K562 (cell line): Measurements from ENCODE around the gene HRH3. TPM values are rescaled to one million over a fixed set of nuclear protein-coding genes. Genes with fewer than 3 reads are reported as not detected.

ENCODE experiments used
- ATAC-seq: fragments of 200-7000 bp; cut with Tn5 transposase; 3 replicates; pipeline ENCODE4 v1.9.1; 2020; ENCODE audit warnings: moderate library complexity
- BruUV-seq: library from RNA; stranded (reverse); fragments of 400-500 nt; replicated peaks from 2 replicates; lab custom pipeline; 2021; lab: Mats Ljungman, UMichigan
- CTCF ChIA-PET: fragments of 300-600 bp; formaldehyde crosslinking; extraction: SDS; loops from one replicate; lab custom pipeline; 2021; ENCODE audit warnings: low intra/inter-chr PET ratio; lab: Yijun Ruan, JAX
- POLR2A ChIA-PET: fragments of 300-600, 350-650 bp; sonication (Branson Sonifier 250); formaldehyde crosslinking; extraction: SDS; loops from one replicate; lab custom pipeline; 2021; ENCODE audit warnings: antibody characterized with exemption, inconsistent platforms; lab: Yijun Ruan, JAX
- DNase-seq, 4 experiments: peaks; one replicate each; pipeline versions ENCODE4 v3.0.0 to v3.0.0-alpha.2; 2011 to 2018; ENCODE audit warnings: low spot score in 3 of 4, mixed read lengths in 3 of 4; ENCODE audit errors: extremely low read depth in 1 of 4
- FAIRE-seq: peaks from 2 replicates; lab custom pipeline; 2011; peaks lifted over from hg19 to GRCh38; lab: Jason Lieb, UNC
- H2AFZ ChIP-seq: 2 replicates; pipeline ENCODE4 v1.6.0; 2011; ENCODE audit warnings: low read depth, low read length, control low read depth, inconsistent platforms
- H3K27ac ChIP-seq: fragments of 200-600 bp; 3 replicates; pipeline ENCODE4 v1.8.0; 2011; ENCODE audit warnings: low read depth, mild to moderate bottlenecking, control low read depth, inconsistent platforms, low read length, moderate library complexity, mixed read lengths; ENCODE audit errors: extremely low read depth
- H3K27me3 ChIP-seq, 2 experiments: fragments of 300-600 bp in 1 of 2; 2 replicates in 1 of 2; 3 replicates in 1 of 2; pipeline versions ENCODE4 v1.6.0 to v1.8.0; 2011; ENCODE audit warnings: inconsistent platforms in 2 of 2, low read length in 2 of 2, mild to moderate bottlenecking in 1 of 2, mixed read lengths in 1 of 2, moderate library complexity in 1 of 2; ENCODE audit not compliant: control insufficient read depth in 2 of 2, insufficient read depth in 2 of 2
- H3K36me3 ChIP-seq: fragments of 300-600 bp; 3 replicates; pipeline ENCODE4 v1.8.0; 2011; ENCODE audit warnings: mild to moderate bottlenecking, low read length, inconsistent platforms; ENCODE audit not compliant: control insufficient read depth, insufficient read depth
- H3K4me1 ChIP-seq, 2 experiments: fragments of 200-600 bp in 1 of 2; replicated peaks in 1 of 2; 2 replicates in 1 of 2; 3 replicates in 1 of 2; pipeline versions ENCODE4 v1.5.1 to v1.8.0; 2011; ENCODE audit warnings: inconsistent platforms in 2 of 2, low read length in 2 of 2, mild to moderate bottlenecking in 1 of 2, mixed read lengths in 1 of 2, moderate library complexity in 1 of 2; ENCODE audit not compliant: control insufficient read depth in 2 of 2, insufficient read depth in 2 of 2
- H3K4me2 ChIP-seq: 2 replicates; pipeline ENCODE4 v1.6.1; 2011; ENCODE audit warnings: low read length, control low read depth, inconsistent platforms, mixed read lengths; ENCODE audit not compliant: insufficient read depth
- H3K4me3 ChIP-seq: fragments of 200-600 bp; sonication (generic), shearing (Covaris generic); 2 replicates; pipeline ENCODE4 v1.5.1; 2016; ENCODE audit warnings: control low read depth, inconsistent platforms
- H3K79me2 ChIP-seq: fragments of 200-600 bp; 3 replicates; pipeline ENCODE4 v1.8.0; 2011; ENCODE audit warnings: low read length, inconsistent platforms; ENCODE audit not compliant: control insufficient read depth, insufficient read depth
- H3K9ac ChIP-seq, 2 experiments: 2 replicates each; pipeline versions ENCODE4 v1.6.0 to v1.6.1; 2011; ENCODE audit warnings: low read depth in 2 of 2, low read length in 2 of 2, control low read depth in 1 of 2, inconsistent platforms in 1 of 2, mild to moderate bottlenecking in 1 of 2, mixed read lengths in 1 of 2; ENCODE audit not compliant: insufficient read depth in 1 of 2
- H3K9me1 ChIP-seq: one replicate; pipeline ENCODE4 v1.6.0; 2011; ENCODE audit warnings: inconsistent platforms, mild to moderate bottlenecking, low read length, moderate library complexity; ENCODE audit not compliant: control insufficient read depth, insufficient read depth
- H3K9me3 ChIP-seq: replicated peaks from 2 replicates; pipeline ENCODE4 v1.5.1; 2011; ENCODE audit warnings: low read depth, low read length, inconsistent platforms; ENCODE audit not compliant: control insufficient read depth, insufficient read depth
- H4K20me1 ChIP-seq: replicated peaks from 2 replicates; pipeline ENCODE4 v1.6.1; 2011; ENCODE audit warnings: low read length, inconsistent platforms, mixed read lengths; ENCODE audit not compliant: control insufficient read depth, insufficient read depth
- ARHGAP35 ChIP-seq: fragments of 450-650 bp; IDR thresholded peaks from 2 replicates; pipeline ENCODE4 v1.6.1; 2018; ENCODE audit not compliant: partially characterized antibody
- CREB1 ChIP-seq, 2 experiments: sonication (generic) in 1 of 2; formaldehyde crosslinking in 1 of 2; IDR thresholded peaks; 2 replicates each; pipeline versions ENCODE4 v1.6.1 to v1.8.0; 2012 to 2022; ENCODE audit warnings: inconsistent platforms in 1 of 2, mild to moderate bottlenecking in 1 of 2, missing genetic modification reagents in 1 of 2, moderate library complexity in 1 of 2
- ESRRA ChIP-seq: fragments of 450-650 bp; IDR thresholded peaks from 2 replicates; pipeline ENCODE4 v1.6.1; 2014; ENCODE audit warnings: low read depth, mild to moderate bottlenecking, moderate library complexity, borderline replicate concordance
- FOXA3 ChIP-seq, 2 experiments: fragments of 450-650 bp in 1 of 2; sonication (generic) in 1 of 2; formaldehyde crosslinking; IDR thresholded peaks in 1 of 2; conservative IDR thresholded peaks in 1 of 2; 2 replicates each; pipeline versions ENCODE4 v1.4.0 to v1.8.0; 2020 to 2022; ENCODE audit warnings: mild to moderate bottlenecking in 2 of 2, missing genetic modification reagents in 1 of 2
- PCBP2 ChIP-seq: fragments of 200-400 bp; formaldehyde crosslinking; IDR thresholded peaks from 2 replicates; pipeline ENCODE4 v1.6.1; 2018; ENCODE audit warnings: low read length, low read depth, mild to moderate bottlenecking, moderate library complexity; ENCODE audit not compliant: poor library complexity, severe bottlenecking
- RBM25 ChIP-seq: fragments of 200-400 bp; formaldehyde crosslinking; IDR thresholded peaks from 2 replicates; pipeline ENCODE4 v1.6.1; 2018; ENCODE audit warnings: low read length, low read depth, moderate library complexity; ENCODE audit not compliant: severe bottlenecking
- SLC30A9 ChIP-seq: fragments of 250-450 bp; sonication (Bioruptor Pico); IDR thresholded peaks from 2 replicates; pipeline ENCODE4 v1.8.0; 2022; ENCODE audit warnings: mild to moderate bottlenecking, moderate library complexity
- SMARCB1 ChIP-seq: IDR thresholded peaks from 2 replicates; pipeline ENCODE4 v1.6.1; 2011; ENCODE audit warnings: improper control_type of control experiment, low read depth; ENCODE audit not compliant: insufficient read length
- ZZZ3 ChIP-seq: fragments of 450-650 bp; IDR thresholded peaks from 2 replicates; pipeline ENCODE4 v1.6.1; 2016; ENCODE audit warnings: antibody characterized with exemption, mild to moderate bottlenecking, moderate library complexity
- WGBS: fragments of 100-300 bp; shearing (Covaris generic); methylation state at CpG from one replicate; pipeline ENCODE4 v1.1.6; 2016; ENCODE audit warnings: low coverage, mixed read lengths; ENCODE audit not compliant: insufficient coverage; ENCODE audit errors: missing lambda C conversion rate; 5-methylcytosine and 5-hydroxymethylcytosine counted together
- in situ Hi-C: fragments of 300-500 bp; cut with MboI; formaldehyde crosslinking; loops from 4 replicates; pipeline ENCODE4 v1.15.0; 2018; ENCODE audit warnings: inconsistent platforms, mixed read lengths
- intact Hi-C: fragments of 100-400 bp; cut with micrococcal nuclease; formaldehyde crosslinking; loops from 2 replicates; pipeline ENCODE4 v1.14.2; 2022
- polyA plus RNA-seq, 8 experiments: library from polyadenylated mRNA; depleted of rRNA in 4 of 8; stranded (reverse) in 5 of 8; unstranded in 3 of 8; fragments of >200 nt; fragmentation: Nextera tagmentation in 2 of 8; fragmentation: Illumina TruSeq in 1 of 8; extraction: Ambion mirVana in 2 of 8; extraction: Trizol in 1 of 8; gene quantifications; 2 replicates each; pipeline versions ENCODE4 v1.2.1 to v1.2.3, GENCODE V29; 2011 to 2014; ENCODE audit warnings: inconsistent platforms in 1 of 8, missing spikeins in 1 of 8
- total RNA-seq, 7 experiments: library from RNA; depleted of rRNA in 6 of 7; stranded (reverse); fragments of >200 nt in 6 of 7; fragmentation: Illumina TruSeq in 2 of 7; extraction: Trizol in 2 of 7; gene quantifications; 2 replicates each; pipeline versions ENCODE4 v1.2.1 to v1.2.3, GENCODE V29; 2011 to 2021; ENCODE audit warnings: low replicate concordance in 1 of 7
- TF ChIP-seq, protein P1 (sequence below): fragments of 200-800 bp; sonication (Bioruptor generic); IDR thresholded peaks from 2 replicates; pipeline ENCODE4 v1.6.1; 2017; ENCODE audit warnings: missing genetic modification characterization, missing compliant biosample characterization
- TF ChIP-seq, protein P2 (sequence below): fragments of 450-650 bp; IDR thresholded peaks from 2 replicates; pipeline ENCODE4 v1.6.1; 2018; ENCODE audit not compliant: partially characterized antibody

Gene HRH3
- total and polyA plus RNA-seq, 9 of the 15 experiments (the other 6 are each of a cell fraction or from before 2014, with no cell fraction given) = not detected

DNA sequence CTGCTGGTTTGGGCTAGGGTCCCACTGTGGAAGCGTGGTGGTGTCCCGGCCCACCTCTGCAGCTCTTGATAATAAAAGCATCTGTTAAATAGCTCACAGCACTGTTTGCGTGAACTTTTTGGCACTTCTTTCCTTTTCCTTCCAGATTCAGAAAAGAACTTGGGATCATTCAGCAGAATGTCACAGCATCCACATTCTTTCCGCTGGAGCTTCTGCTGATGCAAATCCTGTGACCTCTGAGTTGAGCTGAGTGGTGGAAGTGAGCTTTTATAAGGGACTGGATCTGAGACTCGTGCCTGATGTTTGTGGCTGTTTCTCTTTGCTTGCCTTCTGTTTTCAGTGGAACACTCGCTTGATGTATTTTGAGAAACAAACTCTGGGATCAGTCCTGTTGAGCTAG lies 22.1 kb upstream of the HRH3 start:
- POLR2A ChIA-PET = interaction anchor here (0.7 to 0.9 kb wide), 2 partner anchors 20 to 52 kb away, joined by 3 read pairs; no protein-coding TSS in a partner anchor
- Histone ChIP-seq H3K4me3 (no peak overlapping the region), H3K27me3 (no peaks in the 10 kb centered on the region), H3K9me3 (no peaks in the 10 kb centered on the region), H3K9ac (no peak overlapping the region), H3K4me2 (no peak overlapping the region), H3K79me2 (peaks cover 47% of the 10 kb centered on the region), H3K36me3 (peaks cover 18% of the 10 kb centered on the region; the same call in 2 of the 3 replicates), H2AFZ (no peak overlapping the region), H3K9me1 (peaks cover 8% of the 10 kb centered on the region), H4K20me1 (peaks cover 59% of the 10 kb centered on the region), H3K27ac (no peak overlapping the region), H3K4me1 (peaks cover 7 to 50% of the 10 kb centered on the region in 2 experiments; a peak in 4 of 5 replicates)
- BruUV-seq = no TSS peak
- TF ChIP-seq FOXA3 (CRISPR knock-in tag; conservative IDR thresholded peaks at IDR 0.05 in 1 of 2, IDR thresholded peaks at IDR 0.05 in 1 of 2) (no peak), CREB1 (IDR thresholded peaks at IDR 0.05) (no peak), CREB1 (CRISPR knock-in tag; IDR thresholded peaks at IDR 0.05) (no peak), ESRRA (no peak), SLC30A9 (no peak), PCBP2 (no peak), RBM25 (no peak), ZZZ3 (no peak), ARHGAP35 (no peak), SMARCB1 (no peak)
- TF ChIP-seq, protein P1, sequence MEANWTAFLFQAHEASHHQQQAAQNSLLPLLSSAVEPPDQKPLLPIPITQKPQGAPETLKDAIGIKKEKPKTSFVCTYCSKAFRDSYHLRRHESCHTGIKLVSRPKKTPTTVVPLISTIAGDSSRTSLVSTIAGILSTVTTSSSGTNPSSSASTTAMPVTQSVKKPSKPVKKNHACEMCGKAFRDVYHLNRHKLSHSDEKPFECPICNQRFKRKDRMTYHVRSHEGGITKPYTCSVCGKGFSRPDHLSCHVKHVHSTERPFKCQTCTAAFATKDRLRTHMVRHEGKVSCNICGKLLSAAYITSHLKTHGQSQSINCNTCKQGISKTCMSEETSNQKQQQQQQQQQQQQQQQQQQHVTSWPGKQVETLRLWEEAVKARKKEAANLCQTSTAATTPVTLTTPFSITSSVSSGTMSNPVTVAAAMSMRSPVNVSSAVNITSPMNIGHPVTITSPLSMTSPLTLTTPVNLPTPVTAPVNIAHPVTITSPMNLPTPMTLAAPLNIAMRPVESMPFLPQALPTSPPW (CRISPR knock-in tag) = no peak
- TF ChIP-seq, protein P2, sequence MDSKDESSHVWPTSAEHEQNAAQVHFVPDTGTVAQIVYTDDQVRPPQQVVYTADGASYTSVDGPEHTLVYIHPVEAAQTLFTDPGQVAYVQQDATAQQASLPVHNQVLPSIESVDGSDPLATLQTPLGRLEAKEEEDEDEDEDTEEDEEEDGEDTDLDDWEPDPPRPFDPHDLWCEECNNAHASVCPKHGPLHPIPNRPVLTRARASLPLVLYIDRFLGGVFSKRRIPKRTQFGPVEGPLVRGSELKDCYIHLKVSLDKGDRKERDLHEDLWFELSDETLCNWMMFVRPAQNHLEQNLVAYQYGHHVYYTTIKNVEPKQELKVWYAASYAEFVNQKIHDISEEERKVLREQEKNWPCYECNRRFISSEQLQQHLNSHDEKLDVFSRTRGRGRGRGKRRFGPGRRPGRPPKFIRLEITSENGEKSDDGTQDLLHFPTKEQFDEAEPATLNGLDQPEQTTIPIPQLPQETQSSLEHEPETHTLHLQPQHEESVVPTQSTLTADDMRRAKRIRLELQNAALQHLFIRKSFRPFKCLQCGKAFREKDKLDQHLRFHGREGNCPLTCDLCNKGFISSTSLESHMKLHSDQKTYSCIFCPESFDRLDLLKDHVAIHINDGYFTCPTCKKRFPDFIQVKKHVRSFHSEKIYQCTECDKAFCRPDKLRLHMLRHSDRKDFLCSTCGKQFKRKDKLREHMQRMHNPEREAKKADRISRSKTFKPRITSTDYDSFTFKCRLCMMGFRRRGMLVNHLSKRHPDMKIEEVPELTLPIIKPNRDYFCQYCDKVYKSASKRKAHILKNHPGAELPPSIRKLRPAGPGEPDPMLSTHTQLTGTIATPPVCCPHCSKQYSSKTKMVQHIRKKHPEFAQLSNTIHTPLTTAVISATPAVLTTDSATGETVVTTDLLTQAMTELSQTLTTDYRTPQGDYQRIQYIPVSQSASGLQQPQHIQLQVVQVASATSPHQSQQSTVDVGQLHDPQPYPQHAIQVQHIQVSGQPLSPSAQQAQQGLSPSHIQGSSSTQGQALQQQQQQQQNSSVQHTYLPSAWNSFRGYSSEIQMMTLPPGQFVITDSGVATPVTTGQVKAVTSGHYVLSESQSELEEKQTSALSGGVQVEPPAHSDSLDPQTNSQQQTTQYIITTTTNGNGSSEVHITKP = no peak
- in situ Hi-C loops (no loop called here), intact Hi-C loops (no loop called here)
- FAIRE-seq (peak; percentile 57), ATAC-seq (no peak), DNase-seq (no peak)
- 79% methylated on average over 6 of the region's 6 CpGs for WGBS
- CTCF ChIA-PET = no interaction called here
